Mesenteric fat pad (tissue), 1 donor: ENCODE measurements around the gene SLC27A5. TPM values are rescaled to one million over a fixed set of nuclear protein-coding genes. Genes with fewer than 3 reads are reported as not detected.
A peak's percentile ranks its signal among the peaks of the same experiment; 100 is the strongest.
"Not testable (repeated sequence)": the region's sequence is repeated elsewhere in the genome, so short reads cannot be mapped to it uniquely, and the experiment has no call there.

Source experiments
- DNase-seq: peaks from one replicate; pipeline ENCODE4 v3.0.0-alpha.2; 2020; ENCODE audit warnings: low spot score
- total RNA-seq: library from RNA; stranded (reverse); fragmentation: NEBNext Ultra II Directional; extraction: Animal tissue kit (Norgen Biotek cat#: 25700); gene quantifications from one replicate; pipeline ENCODE4 v1.2.1, GENCODE V29; 2021
- donor health status: DM: yes; HTN: yes; CAD: no.

Gene SLC27A5
- total RNA-seq, 1 donor from 2014 or later = 6.5 TPM

DNA sequence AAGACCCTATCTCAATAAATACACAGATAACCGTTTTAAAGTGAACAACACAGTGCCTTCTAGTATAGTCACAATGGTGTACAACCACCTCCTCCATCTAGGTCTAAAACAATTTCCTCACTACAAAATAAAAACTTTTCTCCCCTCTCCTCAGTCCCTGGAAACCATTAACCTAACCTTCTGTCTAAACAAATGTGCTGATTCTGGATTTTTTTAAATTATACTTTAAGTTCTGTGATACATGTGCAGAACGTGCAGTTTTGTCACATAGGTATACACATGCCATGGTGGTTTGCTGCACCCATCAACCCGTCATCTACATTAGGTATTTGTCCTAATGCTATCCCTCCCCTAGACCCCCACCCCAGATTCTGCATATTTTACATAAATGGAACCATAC, 17.6 kb upstream of the SLC27A5 start:
- no peak for DNase-seq

DNA sequence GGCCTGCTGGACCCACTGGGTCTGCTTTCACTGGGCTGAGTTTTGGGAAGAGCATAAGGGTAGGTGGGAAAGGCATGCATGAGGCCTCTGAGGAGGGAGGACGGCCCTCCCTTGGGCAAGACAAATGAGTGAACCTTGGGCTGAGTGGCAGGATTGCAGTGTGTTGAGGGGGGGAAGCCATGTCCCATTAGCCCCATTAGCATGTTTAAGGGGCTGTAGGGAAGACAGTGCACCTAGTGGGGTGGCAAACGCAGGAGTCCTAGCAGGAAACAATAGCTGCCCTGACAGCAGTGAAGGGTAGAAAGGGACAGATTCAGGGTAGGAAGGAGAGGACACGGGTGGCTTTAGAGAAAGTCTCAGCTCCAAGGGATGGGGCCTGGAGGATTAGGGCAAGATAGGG, 10.9 kb upstream of the SLC27A5 start:
- no peak for DNase-seq

DNA sequence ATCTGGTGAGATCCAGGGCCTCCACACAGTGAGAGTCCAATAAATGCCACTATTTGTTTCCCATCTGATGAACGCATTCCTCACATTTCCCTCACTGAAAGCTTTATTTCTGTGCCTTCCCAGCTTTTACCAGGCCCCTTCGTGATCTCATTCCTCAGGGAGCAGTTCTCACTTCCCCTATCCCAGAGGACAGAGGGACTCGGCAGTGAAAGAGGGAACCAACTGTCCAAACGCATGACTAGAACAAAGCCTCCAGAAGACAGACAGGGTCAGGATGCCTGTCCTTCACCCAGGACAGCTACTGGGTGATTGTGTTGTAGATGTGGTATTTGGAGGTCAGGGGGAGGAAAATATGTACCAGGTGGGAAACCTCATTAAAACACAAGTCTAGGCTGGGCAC, 9.9 kb upstream of the SLC27A5 start:
- no peak for DNase-seq

DNA sequence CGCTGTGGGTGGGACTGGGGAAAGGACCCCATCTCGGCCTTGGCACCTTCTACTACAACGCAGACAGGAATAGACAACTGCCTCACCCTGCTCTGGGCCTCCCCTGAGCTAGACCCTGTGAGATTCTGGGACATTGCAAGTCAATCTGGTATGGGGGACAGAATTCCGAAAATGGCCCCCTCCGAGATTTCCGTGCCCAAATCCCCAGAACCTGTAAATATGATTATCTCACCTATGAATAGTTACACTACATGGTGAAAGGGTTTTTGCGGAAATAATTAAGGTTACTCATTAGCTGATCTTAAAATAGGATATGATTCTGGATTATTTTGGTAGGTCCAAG, 8.4 kb upstream of the SLC27A5 start:
- DNase-seq = no peak

DNA sequence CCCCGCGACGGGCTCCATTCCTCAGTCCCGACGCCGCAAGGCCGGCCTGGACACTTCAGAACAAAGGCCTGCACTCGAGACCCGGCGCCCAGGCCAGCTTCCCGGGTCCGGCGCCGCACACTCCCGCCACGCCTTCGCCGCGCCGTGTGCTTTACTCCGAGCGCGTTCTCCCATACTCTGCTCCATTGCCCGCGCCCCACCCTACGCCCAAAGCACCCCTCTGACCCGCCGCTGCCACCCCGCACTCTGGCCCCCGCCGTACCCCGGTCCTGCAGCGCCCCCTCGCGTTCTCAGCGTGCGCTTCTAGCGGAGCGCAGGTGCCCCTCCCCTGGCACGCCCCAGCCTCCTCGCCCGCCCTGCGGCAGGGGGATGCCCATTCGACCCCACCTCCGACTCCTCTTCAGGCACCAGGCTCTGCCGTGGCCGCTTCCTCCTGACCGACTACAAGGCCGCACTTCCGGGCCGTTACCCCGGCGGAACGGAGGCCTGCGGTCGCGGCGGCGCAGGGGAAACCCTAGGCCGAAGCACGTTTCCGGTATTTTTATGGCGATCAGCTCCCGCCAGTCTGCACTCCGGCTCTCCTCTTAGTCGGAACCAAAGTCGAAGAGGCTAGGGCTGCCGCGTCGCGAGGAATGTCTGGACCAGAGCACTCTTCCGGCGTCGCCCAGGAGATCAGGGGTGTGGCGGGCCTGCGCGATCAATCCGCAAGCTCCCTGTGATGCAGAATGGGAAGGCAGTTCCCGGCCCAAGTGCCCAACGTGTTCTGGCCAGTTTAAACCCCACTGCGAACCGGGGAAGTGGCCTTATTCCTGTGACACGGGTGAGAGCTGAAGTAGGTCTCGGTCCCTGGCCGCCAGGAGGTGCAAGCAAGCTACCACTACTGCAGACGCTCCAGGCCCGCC, 7.8 kb upstream of the SLC27A5 start, which contains the start of gene ZBTB45:
TSS of gene ZBTB45 (minus strand) at position 456 of the 902 bp plus-strand sequence. CDS start 2,137 bp downstream, outside the sequence.
- peak; percentile 97 for DNase-seq

DNA sequence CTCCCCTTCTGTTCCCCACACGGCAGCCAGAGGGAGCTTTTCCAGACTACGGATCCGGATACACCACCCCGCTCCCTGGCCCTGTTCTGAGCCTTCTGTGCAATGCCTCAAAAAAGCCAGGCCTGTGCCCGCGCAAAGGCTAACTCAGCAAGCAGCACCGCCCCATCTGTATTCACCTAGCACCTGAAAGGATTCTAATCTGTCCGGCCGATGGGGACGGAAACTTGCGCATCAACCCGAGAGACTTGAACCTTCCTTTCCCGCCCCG, 7.2 kb upstream of the SLC27A5 start:
- no peak for DNase-seq

DNA sequence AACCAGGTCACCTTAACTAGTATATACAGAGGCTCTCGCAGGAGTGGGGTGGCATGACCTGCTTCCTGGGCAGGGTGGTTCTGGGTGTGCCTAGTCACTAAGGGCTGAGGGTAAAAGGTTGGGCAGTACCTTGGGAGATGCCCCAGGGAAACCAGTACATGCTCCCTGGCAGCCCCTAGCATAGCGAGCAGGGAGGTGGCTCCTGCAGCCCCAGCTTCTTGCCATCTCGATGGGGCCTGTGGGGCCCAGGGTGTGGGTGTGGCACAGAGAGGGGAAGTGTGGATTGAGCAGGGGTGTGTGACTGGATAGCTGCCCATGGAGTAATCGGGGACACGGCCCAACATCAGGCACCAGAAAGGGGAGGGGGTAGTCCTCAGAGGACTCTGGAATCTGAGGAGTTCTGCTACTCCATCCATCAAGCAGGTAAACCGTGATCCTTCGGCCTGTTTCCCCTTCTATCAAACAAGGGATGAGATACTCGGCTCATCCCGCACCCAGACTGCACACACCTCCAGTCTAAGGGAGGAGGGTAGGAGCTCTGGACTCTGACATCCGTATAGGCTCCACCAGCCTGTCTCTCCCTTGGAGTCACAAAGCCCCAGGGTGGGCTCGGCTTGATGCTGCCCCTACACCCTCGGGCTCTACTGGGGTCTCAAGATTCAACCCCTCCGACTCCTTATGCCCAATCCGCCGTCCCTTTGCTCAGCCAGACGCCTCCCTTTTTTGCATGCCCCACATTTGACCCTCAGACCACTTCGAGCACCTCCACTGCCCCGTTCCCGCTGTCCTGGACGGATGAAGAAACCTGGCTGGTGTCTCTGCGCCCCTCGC, 6.7 kb upstream of the SLC27A5 start:
- no peak for DNase-seq

DNA sequence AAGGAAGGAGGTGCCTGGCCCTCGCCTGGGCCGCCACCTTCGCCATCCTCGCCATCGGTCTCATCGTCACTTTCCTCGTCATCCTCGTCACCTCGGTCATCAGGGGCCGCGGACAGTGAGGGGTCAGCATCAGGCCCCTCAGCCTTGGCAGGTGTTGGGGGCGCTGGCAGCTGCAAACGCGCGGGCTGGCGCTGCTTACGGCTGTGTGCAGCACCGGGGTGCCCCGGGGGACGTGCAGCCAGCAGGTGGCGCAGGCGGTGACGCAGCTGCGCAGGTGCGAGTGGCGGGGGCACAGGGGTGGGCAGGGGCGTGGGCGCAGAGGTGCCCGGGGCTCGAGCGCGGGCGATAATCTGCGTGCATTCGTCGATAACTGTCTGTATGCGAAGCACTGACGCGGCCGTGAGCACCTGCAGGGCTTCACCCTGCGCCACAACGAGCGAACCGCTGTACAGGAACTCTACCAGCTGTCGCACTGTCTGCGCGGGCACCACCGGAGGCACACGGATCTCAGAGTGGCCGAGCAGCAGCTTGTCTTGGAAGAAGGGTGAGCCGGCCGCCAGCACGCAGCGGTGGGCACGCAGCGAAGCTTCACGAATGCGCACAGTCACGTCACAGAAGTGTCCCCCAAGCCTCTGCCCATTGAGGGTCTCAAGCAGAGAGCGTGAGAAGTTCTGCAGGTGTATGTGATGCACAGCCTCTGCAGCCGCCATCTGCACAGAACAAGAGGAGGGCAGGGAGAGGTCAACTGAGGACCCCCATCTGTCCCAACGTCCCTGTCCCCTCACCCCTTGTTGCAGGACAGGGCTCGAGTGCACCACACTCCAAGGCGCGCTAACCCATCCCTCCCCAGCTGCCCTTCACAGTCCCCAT, 5.4 kb upstream of the SLC27A5 start:
- DNase-seq = no peak

DNA sequence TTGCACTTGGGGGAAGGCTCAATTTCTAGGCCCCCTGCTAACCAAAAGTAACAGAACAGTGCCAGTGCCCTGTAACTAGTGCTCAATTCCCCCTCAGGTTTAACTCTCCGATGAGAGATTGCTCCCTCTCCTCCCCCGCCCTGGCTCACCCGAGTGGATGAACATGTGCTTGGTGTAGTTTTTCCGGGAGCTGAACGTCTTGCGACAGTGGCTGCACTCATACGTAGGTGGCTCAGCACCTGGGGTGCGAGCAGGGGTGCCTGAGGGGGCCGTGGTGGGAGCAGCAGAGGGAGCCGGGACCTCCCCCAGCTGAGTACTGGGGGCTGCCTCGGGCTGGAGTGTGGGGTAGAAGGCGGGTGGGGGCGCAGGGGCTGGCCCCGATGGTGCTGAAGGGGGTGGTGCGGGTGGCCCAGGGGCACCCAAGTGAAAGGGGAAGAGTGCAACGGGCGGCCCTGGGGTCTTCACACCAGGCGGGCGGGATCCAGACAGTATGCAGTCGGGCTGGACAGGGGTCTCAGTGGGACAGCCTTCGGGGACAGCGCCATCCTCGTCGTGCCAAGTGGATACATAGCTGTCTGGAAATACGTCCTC, 4.5 kb upstream of the SLC27A5 start:
- no peak for DNase-seq

DNA sequence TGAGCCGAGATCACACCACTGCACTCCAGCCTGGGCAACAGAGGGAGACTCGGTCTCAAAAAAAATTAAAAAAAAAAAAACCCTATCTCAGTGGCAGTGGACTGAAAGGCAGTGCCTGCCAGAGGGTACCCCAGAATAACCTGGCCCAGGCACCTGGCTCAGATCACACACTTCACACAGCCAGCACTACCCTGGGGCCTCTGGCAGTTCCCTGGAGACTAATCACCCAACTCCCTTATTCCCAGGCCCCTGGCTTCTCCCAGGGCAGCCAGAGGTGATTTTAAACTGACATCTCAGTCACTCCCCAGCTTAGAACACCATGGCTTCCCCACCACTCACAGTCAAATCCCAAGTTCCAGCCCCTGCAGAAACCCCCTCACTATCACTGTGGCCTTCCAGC, 3.5 kb upstream of the SLC27A5 start:
- no peak for DNase-seq

DNA sequence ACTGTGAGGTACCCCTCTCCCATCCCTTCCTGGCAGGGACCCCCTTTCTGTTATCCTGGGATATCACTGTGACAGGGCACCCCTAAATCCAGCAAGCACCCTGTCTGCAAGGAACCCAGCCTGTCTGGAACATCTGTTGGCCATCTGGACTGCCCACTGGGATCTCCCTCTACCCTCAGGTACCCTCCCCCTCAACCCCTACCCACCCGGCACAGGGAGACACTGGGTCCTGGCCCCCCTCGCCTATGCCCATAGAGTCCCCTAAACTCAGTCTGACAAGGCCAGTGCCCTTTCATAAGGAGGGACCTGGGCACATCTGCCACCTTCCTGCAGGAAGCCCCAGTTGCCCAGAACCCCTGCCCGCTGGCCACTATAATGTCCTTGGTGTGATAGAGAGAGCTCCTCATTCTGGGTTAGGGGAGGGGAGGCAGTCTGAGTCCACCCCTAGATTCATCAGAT, 2.8 kb upstream of the SLC27A5 start:
- DNase-seq = no peak

DNA sequence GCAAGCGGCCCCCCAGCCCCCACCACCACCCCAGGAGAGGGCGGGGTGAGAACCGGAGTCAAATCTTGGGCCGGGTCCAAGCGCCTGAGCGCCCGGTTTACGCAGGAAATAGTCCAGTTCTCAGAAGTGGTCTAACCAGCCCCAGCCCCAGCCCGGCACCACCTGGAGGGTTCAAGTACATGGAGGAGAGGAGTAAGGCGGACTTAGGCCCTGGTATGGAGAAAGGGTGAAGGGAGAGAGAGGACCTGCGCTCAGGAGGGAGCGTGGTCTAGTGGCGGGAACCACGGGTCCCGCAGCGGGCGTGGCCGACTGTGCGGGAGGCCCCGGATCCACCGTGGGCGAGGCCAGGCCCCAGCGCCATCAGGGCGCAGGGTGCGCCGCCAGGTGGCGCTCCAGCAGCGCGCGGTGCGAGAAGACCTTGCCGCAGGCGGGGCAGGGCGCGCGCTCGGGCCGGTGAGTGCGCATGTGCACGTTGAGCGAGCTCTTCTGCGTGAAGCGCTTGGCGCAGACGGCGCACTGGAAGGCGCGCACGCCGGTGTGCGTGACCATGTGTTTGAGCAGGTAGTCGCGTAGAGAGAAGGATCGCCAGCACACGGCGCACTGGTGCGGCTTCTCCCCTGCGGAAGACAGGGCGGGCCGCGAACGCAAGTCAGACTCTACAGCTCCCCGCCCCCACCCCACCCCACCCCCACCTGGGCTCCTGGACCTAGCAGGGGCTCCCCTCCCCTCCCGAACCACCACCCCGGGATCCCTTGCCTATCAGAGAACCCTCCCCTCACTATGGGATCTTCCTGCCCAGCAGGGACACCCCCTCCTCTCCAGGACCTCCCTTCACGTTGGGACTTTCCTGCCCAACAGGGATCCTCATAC, 2.1 kb upstream of the SLC27A5 start:
- peak; percentile 98 for DNase-seq

DNA sequence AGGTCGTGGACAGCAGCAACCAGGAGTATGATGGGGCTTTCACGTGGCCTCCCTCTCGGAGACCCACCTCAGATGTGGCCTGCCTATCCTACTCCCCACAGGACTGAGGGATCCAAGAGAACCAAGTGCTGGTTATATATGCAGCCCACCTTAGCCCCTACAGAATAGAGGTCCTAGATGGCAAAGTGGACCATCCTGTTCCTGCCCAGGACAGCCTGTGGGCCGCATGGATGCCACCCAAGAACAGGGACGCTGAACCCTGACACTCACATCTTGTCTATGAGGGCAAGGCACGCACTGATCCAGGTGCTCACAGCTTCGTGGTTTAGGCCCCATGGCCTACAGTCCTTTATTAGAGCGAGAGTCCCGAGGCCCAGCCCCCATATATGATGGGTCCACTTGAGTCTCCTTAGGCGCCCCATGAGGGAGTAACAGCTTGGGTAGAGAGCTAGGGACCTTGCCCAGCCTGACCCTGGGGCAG, 1.5 kb upstream of the SLC27A5 start:
- no peak for DNase-seq

DNA sequence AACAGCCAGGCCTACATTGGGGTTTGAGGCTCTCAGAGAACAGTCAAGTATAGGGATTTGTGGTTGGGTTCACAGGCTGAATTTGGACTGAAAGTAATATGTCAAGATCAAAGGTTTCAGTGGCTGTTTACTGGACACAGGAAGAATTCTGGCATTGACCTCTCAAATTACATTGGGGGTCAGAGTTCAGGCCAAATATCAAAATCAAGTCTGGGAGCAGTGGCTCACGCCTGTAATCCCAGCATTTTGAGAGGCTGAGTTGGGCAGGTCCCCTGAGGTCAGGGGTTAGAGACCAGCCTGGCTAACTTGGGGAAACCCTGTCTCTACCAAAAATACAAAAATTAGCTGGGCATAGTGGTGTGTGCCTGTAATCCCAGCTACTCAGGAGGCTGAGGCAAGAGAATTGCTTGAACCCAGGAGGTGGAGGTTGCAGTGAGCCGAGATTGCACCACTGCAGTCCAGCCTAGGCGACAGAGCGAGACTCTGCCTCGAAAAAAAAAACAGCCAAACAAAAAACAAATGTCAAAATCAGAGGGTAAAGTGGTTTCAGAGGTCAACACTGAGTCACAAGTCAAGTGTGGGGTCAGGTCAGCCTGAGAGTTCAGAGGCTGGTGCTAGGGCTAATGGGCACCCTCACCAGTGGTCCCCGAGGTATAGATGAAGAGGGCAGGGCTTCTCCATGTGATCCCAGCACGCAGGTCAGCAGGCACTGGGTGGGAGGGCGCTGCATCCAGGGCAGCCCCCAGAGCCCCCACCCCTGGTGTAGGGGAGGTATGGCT, 1.5 kb downstream of the SLC27A5 start:
- no peak for DNase-seq

DNA sequence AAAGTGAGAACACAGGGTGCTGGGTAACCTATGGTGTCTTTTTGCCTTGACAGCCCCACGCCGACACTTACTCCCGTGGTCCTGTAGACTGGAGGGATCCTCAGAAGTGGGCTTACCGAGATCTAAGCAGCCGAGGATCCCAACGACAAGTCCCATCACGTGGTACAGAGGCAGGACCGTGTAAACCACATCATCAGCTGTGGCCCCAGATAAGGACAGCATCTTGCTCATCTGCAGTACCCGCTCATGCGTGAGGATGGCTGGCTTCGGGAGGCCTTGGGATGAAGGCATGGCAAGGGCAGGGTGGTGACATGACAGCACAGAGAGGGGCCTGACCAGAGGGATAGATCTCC, 2.1 kb downstream of the SLC27A5 start:
- no peak for DNase-seq

DNA sequence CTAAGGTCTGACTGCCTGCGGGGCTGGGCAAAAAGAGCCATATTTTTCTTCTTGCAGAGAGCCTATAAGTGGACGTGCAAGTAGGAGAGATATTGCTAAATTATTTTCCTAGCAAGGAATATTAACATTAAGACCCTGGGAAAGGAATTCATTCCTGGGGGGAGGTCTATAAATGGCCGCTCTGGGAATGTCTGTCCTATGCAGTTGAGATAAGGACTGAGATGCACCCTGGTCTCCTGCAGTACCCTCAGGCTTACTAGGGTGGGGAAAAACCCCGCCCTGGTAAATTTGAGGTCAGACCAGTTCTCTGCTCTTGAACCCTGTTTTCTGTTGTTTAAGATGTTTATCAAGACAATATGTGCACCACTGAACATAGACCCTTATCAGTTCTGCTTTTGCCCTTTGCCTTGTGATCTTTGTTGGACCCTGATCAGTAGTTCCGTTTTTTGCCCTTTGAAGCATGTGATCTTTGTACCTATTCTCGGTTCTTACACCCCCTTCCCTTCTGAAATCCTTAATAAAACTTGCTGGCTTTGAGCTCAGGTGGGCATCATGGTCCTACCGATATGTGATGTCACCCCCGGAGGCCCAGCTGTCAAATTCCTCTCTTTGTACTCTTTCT, 4.1 kb downstream of the SLC27A5 start:
- DNase-seq = not testable (repeated sequence)

DNA sequence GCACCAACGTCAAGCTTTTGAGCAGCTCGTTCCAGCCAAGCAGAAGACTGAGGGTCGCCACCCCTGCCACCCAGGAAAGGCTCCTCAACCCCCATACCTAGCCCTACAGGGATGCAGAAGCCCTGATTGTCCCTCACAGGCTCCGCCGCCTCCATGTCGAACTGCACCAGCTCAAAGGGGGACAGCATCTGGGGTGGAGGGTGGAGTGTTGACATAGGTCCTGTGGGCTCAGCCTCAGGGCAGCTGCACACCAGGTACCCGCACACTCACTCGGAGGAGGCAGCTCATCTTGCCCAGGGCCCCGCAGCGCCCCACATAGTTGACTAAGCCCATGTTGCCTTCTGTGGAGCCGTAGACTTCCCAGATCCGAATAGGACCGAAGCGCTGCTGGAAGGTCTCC, 11.6 kb downstream of the SLC27A5 start:
- DNase-seq = no peak

DNA sequence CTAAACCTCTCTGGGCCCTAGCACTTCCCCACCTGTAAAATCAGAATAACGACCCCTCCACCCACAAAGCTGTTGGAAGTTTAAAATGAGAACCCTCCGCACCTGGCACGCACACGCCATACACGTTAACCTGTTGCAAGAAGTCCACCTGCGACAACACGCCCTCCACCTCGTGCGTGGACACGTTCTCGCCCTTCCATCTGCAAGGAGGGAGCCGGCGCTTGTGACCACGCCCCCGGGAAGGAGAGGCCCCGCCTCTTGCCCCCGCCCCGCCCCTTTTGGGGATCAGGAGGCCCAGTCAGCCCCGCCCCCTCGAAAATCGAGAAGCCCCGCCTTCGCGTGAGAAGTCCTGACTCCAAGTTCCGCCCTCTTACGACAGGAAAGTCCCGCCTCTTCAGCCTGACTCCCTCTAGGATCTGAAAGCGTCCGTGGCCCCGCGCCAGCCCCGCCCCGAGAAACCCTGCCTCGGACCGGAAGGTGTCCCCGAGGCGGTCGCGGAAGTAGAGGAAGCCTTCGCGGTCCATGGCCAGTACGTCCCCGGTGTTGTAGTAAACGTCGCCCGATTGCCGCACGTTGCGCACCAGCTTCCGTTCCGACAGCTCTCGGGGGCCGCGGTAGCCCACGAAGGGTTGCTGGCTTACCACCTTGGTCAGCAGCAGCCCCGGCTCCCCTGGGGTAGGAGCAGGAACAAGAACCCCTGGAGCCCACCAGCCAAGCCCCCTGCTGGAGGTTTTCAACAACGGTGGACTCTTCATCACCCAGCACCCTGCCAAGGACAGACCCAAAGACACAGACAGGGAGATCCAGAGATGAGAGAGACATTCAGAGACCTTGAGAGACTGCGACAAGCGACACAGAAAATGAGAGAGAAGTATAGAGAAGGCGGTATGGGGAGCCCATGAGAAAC, 12.5 kb downstream of the SLC27A5 start:
- peak; percentile 99 for DNase-seq
